Tibial artery (tissue), 4 donors: Measurements from ENCODE around the gene KYAT1.
A peak's percentile ranks its signal among the peaks of the same experiment; 100 is the strongest.

Source experiments
- DNase-seq, 2 donors: peaks; one replicate each; pipeline ENCODE4 v3.0.0-alpha.2; 2019
- H3K27ac ChIP-seq, 2 donors: fragments of 200-600 bp; sonication (generic) in 1 of 2; 1 replicate in 1 of 2; 2 replicates in 1 of 2; pipeline ENCODE4 v1.5.1; 2018 to 2019; ENCODE audit warnings: mild to moderate bottlenecking in 1 of 2
- H3K27me3 ChIP-seq, 2 donors: fragments of 200-600 bp; sonication (generic) in 1 of 2; one replicate each; pipeline versions ENCODE4 v1.5.1 to v1.6.0; 2016 to 2019
- H3K36me3 ChIP-seq, 3 donors: fragments of 200-600 bp; sonication (generic) in 2 of 3; one replicate each; pipeline ENCODE4 v1.5.1; 2016 to 2019; ENCODE audit warnings: mild to moderate bottlenecking in 2 of 3
- H3K4me1 ChIP-seq, 4 donors: fragments of 200-600 bp; sonication (generic) in 2 of 4; 1 replicate in 3 of 4; 2 replicates in 1 of 4; pipeline ENCODE4 v1.5.1; 2016 to 2019
- H3K4me3 ChIP-seq, 2 donors: fragments of 200-600 bp; sonication (generic) in 1 of 2; 1 replicate in 1 of 2; 2 replicates in 1 of 2; pipeline ENCODE4 v1.5.1; 2018 to 2019; ENCODE audit warnings: mild to moderate bottlenecking in 2 of 2
- H3K9me3 ChIP-seq, 3 donors: fragments of 200-600 bp; sonication (generic) in 1 of 3; one replicate each; pipeline ENCODE4 v1.5.1; 2016 to 2019
- intact Hi-C: fragments of 100-400 bp; cut with DNase I; formaldehyde crosslinking; loops from one replicate; pipeline ENCODE4 v1.15.0; 2023; ENCODE audit warnings: low total_unique reads
- TF ChIP-seq, protein P1 (sequence below), 2 experiments: fragments of 200-600 bp in 1 of 2; fragments of 450-650 bp in 1 of 2; IDR thresholded peaks; one replicate each; pipeline ENCODE4 v1.5.1; 2017 to 2019; ENCODE audit warnings: antibody characterized with exemption in 2 of 2, mild to moderate bottlenecking in 1 of 2, moderate library complexity in 1 of 2

The KYAT1 gene

DNA sequence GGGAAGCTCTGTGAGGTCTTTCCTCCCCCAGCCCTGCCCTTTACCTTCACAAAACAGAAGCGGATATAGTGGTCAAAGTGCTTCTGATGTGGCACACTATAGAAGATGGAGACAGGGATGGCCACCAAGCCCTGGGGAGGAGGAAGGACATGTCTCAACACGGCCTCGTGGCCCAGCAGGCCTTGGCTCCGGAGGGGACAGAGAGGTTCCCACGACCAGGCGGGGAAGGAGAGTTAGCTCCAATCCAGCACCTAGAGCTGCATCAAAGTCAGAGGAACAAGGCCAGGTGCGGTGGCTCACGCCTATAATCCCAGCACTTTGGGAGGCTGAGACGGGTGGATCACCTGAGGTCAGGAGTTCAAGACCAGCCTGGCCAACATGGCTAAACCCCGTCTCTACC lies 48.1 kb downstream of the KYAT1 start:
- TF ChIP-seq, protein P1, sequence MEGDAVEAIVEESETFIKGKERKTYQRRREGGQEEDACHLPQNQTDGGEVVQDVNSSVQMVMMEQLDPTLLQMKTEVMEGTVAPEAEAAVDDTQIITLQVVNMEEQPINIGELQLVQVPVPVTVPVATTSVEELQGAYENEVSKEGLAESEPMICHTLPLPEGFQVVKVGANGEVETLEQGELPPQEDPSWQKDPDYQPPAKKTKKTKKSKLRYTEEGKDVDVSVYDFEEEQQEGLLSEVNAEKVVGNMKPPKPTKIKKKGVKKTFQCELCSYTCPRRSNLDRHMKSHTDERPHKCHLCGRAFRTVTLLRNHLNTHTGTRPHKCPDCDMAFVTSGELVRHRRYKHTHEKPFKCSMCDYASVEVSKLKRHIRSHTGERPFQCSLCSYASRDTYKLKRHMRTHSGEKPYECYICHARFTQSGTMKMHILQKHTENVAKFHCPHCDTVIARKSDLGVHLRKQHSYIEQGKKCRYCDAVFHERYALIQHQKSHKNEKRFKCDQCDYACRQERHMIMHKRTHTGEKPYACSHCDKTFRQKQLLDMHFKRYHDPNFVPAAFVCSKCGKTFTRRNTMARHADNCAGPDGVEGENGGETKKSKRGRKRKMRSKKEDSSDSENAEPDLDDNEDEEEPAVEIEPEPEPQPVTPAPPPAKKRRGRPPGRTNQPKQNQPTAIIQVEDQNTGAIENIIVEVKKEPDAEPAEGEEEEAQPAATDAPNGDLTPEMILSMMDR (IDR thresholded peaks at IDR 0.05), result no peak

DNA sequence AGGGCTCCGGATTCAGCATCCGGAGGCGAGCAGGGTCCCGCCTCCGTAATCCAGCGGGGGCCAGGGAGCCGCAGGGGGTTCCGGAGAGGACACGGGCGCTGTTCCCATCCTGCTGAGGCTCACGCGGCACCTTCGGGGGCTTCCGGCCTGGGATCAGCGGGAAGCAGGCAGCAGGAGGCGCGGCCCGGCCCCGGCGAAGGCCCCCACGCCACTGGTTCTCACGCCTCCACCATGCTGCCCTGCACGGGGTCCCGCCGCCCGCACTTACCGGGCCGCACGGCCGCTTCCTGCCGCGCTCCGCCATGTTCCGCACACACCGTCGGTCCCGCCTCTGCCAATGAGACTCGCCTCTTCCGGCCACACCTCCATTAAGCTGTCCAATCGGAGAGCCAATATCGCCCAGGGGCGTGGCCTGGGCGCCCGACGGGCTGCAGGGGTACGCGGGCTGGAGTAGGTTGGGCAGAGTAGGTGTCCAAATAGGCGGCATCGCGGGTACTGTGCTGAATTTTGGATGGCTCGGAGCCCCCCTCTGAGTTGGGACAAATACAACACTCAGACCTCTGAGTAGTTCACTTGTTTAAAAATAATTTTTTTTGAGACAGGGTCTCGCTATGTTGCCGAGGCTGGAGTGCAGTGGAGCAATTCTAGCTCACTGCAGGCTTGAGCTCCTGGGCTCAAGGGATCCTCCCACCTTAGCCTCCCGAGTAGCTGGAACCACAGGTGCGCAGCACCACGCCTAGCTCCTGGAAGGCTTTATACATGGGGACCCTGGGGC lies 52.1 kb downstream of the KYAT1 start, which contains the start of gene SPOUT1:
TSS of gene SPOUT1 (minus strand) at position 318 of the 775 bp plus-strand sequence. CDS start at position 304, 14 bp downstream.
- TF ChIP-seq, protein P1 (IDR thresholded peaks at IDR 0.05), result no peak
- Histone ChIP-seq H3K27me3 (no peaks in the 10 kb centered on the region), H3K4me3 (peak within 1 kb of the TSS; percentile 81 to 96), H3K36me3 (peaks cover 26 to 47% (median 35%) of the 10 kb centered on the region in 3 donors), H3K9me3 (no peaks in the 10 kb centered on the region), H3K27ac (peak within 1 kb of the TSS; percentile 74 to 92), H3K4me1 (peaks cover 0 to 17% (median 15%) of the 10 kb centered on the region in 4 donors)
- DNase-seq, result peak; percentile 95 to 96
- intact Hi-C loops, result no loop called here

More for the DNA sequence above, 48.1 kb downstream of the KYAT1 start:
- Histone ChIP-seq H3K4me3 (no peak overlapping the region), H3K4me1 (peaks cover 0 to 13% (median 10%) of the 10 kb centered on the region in 4 donors), H3K27me3 (no peaks in the 10 kb centered on the region), H3K9me3 (no peaks in the 10 kb centered on the region), H3K27ac (no peak overlapping the region), H3K36me3 (peaks cover 8 to 51% (median 18%) of the 10 kb centered on the region in 3 donors)
- intact Hi-C loops, result no loop called here
- DNase-seq, result no peak

DNA sequence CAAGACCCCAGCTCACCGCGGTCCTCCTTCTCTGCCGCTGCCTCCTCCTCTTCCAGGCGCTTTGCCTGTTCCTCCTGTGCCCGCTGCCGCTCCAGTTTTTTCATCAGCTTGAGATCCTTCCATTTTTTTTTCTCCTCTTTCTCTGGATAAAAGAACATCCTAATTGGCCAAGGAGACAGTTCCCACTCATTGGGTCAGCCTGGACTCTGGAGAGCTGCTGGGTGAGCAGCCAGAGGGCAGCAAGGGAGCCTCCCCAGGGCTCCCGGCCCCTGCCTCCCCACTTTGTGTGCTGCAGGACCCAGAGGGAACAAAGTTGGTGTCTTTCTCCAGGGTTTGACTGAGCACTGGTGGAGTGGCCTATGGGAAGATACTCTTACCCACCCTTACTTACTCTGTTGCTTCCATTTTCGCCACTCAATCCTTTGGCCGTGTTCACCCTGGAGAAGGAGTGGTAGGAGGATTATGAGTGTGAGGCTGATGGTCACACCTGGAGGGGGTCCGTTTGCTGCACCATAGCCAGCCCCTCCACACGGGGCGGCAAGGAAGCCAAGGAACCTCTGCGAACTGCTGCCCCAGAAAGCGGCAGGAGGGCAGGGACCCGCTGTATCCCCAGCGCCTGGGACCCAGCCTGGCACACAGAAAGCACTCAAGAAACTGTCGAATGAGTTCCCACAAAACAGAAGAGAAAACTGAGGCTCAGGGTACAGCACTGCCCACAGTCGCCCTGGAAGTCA lies 52.9 kb downstream of the KYAT1 start:
- Histone ChIP-seq H3K4me1 (peaks cover 0 to 17% (median 15%) of the 10 kb centered on the region in 4 donors), H3K4me3 (peak overlapping the region; percentile 81 to 96), H3K9me3 (no peaks in the 10 kb centered on the region), H3K27me3 (no peaks in the 10 kb centered on the region), H3K36me3 (peaks cover 31 to 47% (median 43%) of the 10 kb centered on the region in 3 donors), H3K27ac (peak overlapping the region; percentile 74 to 92)
- DNase-seq, result no peak
- intact Hi-C loops, result no loop called here
- TF ChIP-seq, protein P1 (IDR thresholded peaks at IDR 0.05), result no peak

DNA sequence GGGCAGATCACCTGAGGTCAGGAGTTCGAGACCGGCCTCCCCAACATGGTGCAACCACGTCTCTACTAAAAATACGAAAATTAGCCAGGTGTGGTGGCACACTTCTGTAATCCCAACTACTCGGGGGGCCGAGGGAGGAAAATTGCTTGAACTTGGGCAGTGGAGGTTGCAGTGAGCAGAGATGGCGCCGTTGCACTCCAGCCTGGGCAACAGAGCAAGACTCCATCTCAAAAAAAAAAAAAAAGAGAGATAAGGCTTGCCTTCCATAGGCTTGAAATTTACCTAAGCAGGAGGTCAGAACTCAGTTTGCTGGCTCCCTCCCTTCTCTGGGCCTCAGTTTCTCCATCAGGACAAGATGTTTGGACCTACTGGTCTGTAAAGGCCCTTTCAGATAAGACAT lies 53.5 kb downstream of the KYAT1 start:
- no peak for DNase-seq
- Histone ChIP-seq H3K4me1 (peaks cover 0 to 17% (median 15%) of the 10 kb centered on the region in 4 donors), H3K36me3 (peaks cover 27 to 47% (median 42%) of the 10 kb centered on the region in 3 donors), H3K4me3 (no peak overlapping the region), H3K27me3 (no peaks in the 10 kb centered on the region), H3K27ac (no peak overlapping the region), H3K9me3 (no peaks in the 10 kb centered on the region)
- TF ChIP-seq, protein P1 (IDR thresholded peaks at IDR 0.05), result no peak
- intact Hi-C loops, result no loop called here

GRCh38 chr9:128825923-128826700 lies 55.6 kb downstream of the KYAT1 start:
- Histone ChIP-seq H3K9me3 (no peaks in the 10 kb centered on the region), H3K27ac (no peak overlapping the region), H3K36me3 (peaks cover 32 to 64% (median 57%) of the 10 kb centered on the region in 3 donors), H3K4me3 (no peak overlapping the region), H3K27me3 (no peaks in the 10 kb centered on the region), H3K4me1 (peaks cover 0 to 17% (median 15%) of the 10 kb centered on the region in 4 donors)
- intact Hi-C loops, result no loop called here
- TF ChIP-seq, protein P1 (IDR thresholded peaks at IDR 0.05), result no peak
- no peak for DNase-seq
